ENCODE results near the gene CDC42BPG.
A peak's percentile ranks its signal among the peaks of the same experiment; 100 is the strongest.
"Not testable (repeated sequence)": the region's sequence is repeated elsewhere in the genome, so short reads cannot be mapped to it uniquely, and the experiment has no call there.

The CDC42BPG gene

DNA sequence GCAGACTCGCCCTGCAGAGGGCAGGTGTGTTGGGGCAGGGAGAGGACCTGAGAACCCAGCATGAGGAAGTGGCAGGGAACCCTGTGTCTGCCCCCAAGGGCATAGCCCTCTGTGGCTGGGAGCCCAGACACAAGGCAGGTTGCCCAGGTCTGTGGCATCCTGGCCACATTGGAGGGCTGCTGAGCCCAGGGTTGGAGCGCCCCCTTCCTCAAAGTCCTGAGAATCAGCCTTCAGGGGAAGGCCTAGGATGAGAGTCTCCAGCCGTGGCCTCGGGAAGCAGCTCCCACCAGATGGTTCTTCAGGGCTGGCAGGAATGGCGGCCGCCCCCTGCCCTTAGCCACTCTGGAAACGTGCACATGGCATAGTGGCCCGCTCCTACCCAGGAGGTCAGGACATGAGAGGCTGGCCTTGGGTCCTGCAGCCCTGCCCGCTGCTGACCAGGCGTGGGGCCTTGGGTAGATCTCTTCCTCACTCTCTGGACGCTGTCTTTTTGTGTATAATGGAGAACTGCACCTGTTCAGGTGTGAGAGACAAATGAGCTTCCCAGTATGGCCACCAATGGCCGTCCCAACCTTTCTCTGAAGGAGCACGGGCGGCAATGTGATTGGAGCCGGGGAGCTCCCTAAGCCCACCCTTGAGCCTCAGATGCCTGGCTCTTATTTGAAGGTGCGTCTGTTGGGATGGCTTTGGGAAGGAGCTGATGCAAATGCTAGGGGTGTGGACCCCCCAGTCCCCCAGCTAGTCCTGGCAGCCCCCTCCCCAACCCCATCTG, 4.6 kb upstream of the CDC42BPG start:
- peak; percentile 42 for DNase-seq

DNA sequence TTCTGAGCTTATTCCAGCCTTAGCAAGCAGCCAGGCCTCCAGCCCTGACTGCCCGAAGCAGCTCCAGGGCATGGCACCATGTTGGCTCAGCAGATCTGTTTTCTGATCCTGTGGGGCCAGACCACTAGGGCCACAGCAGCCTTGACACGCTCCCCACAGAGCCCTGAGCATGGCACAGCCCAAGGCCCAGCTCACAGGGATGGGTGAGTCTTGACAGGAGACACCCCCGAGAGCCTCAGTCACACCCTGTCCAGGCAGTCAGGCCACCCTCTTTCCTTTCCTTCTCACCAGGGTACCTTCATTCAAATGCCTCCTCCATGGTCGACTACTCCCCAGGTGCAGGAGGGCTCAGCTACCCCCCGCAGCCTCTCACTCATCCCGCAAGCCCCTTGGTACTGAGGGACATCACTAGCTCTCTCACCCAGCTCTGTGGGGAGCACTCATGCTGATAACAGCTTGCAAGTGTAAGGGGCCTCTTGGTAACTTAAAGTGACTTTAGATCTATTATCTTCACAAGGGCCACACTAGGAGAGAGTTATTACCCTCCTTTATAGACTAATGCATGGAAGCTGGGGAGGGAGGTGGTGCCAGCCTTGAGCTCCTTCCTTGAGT, 3.9 kb upstream of the CDC42BPG start:
- peak; percentile 42 for DNase-seq

DNA sequence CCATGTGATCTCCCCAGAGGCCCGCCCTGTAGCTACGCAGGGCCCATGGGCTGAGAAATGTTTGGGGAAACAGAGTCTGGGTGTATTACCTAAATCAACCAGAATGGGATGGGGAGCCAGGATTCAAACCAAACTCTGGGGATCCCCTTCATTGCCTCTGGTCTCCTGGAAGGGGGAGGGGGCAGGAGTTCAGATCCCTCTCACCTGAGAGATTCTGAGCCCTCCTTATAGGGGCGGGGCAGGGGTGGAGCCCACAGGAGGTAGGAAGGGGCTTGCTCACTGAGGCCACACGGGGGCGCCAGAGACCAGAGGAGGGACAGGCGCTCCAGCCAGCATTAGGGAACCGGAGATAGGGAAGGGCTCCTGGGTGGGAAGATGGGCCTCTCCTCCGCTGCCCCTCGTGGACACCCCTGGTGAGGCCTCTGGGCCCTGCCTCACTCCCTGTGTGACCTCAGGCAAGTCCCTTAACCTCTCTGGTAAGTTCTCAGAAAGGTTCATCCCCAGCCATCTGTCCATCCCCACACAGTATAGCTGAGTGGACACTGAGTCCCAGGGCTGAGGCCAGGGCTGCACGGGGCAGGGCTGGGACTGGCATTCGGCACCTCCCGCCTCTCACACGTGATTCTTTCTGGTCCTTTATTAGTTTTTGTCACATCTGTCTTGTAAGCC, 2.7 kb upstream of the CDC42BPG start:
- peak; percentile 97 for DNase-seq

DNA sequence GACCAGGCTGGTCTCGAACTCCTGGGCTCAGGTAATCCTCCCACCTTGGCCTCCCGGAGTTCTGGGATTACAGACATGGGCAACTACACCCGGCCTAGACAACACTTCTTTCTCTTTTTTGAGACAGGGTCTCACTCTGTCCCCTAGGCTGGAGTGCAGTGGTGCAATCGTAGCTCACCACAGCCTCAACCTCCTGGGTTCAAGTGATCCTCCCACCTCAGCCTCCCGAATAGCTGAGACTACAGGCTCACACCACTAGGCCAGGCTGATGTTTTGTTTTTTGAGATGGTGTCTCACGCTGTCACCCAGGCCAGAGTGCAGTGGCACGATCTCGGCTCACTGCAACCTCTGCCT, 1.3 kb upstream of the CDC42BPG start:
- not testable (repeated sequence) for DNase-seq

DNA sequence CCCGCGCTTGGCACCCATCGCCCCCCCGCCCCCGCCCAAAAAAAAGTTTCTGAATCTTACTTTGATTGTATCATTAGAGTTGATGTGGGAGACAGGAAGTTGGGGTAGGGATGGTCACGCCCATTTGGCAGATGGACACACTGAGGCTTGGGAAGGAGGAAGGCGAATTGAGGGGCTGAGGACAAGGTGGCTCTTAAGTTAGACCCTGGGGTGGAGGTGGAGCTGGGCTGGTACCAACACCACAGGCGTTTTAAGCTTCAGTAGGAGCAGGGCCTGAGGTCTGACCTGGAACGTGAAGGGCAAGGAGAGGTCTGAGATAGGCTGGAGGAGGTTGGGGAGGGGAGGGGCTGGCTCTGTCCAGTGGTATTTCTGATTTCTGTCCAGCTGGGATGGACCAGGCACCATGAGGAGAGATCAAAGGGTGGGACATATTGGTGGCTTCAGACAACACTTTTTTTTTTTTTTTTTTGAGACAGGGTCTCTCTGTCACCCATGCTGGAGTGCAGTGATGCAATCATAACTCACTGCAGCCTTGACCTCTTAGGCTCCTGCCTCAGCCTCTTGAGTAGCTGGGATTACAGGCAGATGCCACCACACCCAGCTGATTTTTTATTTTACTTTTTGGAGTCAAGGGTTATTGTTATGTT, 799 bp upstream of the CDC42BPG start:
- DNase-seq, result peak; percentile 40

DNA sequence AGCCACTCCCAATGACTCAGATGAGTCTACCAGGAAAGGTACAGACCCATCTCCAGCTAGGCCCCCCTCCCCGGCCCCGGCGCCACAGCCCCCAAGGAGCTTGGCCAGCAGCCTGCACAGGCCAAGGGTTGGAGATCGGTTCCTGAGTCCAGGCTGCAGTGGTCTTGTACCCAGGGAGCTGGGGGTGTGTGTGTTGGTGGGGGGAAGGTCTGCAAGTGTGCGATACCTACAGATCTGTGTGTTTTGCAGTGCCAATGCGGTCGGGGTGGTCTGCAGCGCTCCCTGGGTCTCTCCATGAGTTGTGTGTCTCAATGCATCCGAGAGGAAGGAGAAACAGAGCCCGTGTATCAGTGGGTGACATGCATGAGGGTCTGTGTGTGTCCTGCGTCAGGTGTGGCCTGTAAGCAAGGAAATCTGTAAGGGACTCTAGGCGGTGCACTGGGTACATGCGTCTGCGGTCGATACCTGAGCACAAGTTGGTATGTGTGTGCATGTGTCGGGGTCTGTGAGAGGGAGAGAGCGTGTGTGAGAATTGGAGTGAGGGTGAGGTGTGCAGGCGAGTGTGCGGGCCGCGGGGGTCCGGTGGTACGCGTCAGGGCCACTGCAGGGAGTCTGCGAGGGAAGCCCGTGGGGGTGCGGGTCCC, 645 bp downstream of the CDC42BPG start:
- no peak for DNase-seq

DNA sequence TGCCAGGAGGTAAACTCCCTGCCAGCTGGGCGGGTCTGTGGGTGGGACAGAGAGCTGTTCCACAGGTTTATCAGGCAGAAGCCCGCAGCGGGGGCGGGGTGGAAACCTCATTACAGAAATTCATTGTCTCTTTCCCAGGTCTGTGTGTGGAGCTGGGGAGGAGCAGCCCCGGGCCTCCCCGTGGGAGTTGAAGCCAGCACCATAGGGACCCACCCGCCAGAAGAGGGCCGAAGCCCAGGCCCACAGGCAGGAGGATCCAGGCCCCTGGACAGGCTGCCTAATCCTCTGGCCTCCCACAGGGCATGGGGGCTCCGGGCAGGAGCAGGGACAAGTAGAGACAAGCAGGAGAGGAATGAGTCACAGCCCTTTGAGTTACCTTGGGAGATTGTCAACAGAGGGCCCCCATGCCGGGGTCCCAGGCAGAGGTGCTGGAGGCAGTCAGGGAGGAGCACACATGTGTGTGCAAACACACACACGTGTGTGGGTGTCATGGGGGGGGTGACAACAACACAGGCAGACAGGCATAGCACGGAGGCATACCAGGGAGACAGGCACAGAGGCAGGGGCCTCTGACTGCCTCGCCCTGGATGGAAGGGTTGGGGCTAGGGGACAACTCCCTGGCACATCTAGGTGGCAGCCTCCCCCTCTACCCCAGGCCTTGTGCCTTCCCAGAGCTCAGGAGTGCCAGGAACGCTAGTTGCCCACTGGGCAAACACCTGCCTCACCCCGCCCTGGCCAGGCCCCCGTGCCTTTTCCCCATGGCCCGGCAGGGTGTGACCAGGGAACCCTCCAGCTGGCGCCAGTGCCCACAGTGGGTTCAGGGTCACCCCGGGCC, 1.4 kb downstream of the CDC42BPG start:
- DNase-seq, result no peak

DNA sequence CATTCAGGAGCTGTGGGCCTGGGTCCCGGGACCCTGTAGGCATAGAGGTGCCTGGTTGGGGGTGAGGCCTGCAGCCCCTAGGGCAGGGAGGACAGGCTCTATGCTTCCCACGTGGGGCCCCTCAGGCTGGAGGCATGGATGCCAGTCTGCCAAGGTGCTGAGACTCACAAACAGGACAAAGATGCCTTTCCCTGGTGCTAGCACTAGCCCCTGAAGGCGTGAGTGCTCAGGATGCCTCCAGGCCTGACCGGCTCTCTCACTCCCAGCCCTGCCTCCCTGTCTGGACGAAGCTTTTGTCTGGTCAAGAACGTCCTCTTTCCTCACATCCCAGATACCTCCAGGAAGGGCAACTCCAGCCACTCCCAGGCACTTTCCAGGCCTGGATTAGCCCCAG, 2.1 kb downstream of the CDC42BPG start:
- no peak for DNase-seq

DNA sequence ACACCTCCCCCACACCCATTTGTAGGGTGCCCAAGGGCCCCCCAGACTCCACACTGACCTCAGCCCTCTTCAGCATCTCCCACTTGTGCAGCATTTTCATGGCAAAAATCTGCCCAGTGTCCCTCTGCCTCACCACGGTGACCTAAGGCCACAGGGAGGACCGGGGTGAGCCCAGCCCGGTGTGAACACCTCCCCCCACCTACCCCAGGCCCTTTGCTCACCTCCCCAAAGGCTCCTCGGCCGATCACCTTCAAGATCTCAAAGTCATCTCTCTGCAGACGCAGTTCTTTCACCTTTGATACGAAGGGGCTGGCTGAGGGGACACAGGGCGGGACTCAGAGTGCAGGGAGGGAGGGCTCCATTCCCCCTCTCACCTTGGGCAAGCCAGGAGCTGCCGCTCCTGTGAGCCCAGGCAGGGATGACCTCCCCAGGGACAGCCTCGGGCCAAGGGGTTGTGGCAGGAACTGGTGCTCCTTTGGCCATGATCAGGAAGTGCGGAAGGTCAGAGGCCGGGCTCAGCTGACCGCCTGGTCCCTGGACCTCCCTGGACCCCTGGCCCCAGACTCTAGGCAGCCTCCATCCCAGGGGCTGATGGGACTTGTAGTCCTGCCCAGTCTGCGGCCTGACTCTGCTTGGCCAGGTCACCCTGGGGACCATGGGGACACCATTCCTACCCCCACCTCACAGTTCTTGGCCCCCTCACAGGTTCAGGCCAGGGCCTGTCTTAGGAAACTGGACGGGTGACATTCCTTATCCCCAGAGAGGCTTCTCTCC, 2.7 kb downstream of the CDC42BPG start:
- DNase-seq, result no peak

DNA sequence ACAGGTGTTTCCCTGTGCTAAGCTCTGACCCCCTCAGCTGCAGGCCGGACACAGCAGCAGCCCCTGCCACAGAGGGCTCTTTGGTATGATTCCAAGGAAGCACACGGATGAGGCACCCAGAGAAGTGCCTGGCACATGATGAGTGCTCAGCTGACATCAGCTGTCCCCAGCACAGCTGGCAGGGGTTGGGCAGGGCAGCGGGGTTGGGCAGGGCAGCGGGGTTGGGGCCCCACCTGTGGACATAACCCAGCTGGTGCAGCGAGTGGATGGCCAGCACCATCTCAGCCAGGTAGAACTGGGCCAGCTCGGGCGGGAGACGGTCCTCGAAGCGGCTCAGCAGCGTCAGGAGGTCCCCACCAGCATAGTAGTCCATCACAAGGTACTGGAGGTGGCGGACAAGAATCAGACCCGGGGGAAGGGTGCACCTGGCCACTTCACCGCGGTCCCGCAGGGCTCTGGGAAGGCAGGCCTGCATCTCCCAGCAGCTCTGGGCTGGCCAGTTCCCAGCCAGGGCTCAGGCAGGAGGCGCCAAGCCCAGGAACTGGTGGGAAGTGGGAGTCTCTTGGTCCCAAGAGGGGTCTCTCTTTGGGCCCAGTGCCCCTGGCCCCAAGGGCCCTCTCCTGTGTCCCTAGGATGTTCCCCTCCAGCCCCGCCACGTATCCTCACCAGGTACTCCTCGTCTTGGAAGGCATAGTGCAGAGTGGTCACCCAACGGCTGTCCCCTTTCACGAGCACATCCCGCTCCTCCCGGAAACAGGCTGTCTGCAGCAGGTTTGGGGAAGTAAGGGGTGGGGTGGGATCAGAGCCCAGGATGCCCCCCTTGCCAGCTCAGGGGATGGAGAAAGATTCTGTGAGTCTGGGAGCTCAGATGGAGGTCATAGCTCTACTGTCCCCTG, 4.3 kb downstream of the CDC42BPG start:
- DNase-seq, result no peak

DNA sequence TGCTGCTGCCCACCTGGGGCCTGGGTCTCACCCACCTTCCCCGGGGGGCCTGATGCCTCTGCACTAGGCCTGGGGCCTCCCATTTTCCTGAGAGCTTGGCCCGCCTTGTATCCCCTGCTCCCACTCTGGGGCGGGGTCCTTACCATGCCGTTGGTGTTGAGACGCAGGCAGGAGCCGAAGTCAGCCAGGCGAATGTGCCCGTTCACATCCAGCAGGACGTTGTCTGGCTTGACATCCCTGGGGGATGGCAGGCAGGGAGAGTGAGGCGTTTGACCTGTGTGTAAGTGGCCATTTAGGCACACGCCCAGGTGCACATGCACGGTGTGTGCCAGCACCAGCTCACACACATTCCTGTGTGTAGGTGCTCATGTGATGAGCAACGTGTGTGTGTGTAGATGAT, 5.1 kb downstream of the CDC42BPG start:
- DNase-seq, result no peak

DNA sequence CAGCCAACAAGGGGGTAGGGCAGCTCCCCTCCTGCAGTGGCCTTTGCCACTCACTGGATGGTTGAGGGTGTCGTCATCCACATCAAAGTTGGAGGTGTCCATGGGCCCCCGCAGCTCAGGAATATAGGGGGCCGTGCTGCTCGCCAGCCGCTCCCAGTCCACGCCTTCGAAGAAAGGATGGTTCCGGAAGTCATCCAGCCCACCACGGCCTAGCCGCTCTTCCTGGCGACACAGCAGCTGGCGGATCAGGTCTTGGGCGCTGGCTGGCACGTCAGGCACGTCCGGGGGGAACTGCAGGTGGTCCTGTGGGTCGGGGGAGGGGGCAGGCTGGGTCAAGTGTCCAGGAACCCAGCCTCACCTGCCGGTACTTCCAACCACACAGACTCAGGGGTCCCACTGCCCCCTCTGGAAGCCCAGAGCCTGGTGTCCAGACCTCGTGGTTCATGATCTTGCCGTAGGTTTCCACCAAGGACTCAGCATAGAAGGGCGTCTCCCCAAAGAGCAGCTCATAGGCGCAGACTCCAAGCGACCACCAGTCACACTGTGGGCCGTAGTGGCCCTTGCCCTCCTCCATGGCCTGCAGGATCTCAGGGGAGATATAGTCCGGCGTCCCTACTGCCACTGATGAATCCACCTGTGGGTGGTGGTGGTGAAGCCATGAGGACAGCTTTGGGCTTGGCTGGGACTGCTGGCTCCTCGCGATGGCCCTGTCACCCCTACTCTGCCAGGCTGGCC, 5.7 kb downstream of the CDC42BPG start:
- DNase-seq, result no peak

DNA sequence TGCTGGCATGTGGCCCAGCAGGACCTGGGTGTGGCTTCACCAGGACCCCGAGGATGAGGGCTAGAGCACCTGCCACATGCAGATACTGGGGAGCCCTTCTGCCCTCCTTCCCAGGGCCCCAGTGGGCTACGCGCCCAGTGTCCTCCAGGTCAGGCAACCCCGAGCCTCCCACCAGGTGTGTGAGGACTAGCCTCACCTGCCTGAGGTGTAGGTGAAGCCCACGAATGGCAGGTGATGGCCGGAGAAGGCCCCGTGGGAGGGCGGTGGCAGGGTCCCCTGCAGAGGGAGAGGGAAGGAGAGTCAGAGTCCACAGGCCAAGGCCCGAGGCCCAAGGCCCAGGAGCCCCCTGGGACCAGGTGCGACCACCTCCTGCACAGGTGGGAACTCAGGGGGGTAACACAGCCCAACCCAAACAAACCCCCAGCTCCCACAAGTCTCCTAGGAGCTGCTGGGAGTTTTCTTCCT, 6.5 kb downstream of the CDC42BPG start:
- DNase-seq, result no peak

DNA sequence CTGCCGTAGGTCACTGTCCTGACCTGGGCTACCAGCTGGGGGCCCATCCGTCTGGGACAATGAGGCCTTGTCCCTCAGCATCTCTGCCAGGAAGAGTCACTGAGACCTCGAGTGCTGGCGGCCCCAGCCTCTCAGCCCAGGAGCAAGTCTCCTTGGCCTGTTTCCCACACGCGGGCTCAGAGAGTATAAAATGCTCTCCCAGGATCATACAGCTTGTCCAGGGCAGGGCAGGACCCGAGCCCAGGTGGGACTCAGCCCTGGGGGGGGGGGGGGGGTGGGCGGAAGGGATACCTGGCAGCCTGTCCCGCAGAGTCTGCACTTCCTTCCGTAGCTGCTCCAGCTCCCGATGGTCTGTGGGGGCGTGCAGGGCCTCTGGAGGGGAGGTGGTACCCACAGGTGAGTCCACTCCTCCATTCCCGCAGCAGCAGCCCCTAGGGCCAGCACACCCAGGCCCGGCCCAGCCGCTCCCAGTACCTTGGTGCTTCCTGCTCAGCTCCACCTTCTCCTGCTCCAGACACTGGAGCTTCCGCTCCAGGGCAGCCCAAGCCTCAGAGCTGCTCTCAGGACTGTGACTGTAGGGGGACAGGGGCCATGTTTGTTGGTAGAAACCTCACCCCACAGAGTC, 7.9 kb downstream of the CDC42BPG start:
- DNase-seq, result no peak

DNA sequence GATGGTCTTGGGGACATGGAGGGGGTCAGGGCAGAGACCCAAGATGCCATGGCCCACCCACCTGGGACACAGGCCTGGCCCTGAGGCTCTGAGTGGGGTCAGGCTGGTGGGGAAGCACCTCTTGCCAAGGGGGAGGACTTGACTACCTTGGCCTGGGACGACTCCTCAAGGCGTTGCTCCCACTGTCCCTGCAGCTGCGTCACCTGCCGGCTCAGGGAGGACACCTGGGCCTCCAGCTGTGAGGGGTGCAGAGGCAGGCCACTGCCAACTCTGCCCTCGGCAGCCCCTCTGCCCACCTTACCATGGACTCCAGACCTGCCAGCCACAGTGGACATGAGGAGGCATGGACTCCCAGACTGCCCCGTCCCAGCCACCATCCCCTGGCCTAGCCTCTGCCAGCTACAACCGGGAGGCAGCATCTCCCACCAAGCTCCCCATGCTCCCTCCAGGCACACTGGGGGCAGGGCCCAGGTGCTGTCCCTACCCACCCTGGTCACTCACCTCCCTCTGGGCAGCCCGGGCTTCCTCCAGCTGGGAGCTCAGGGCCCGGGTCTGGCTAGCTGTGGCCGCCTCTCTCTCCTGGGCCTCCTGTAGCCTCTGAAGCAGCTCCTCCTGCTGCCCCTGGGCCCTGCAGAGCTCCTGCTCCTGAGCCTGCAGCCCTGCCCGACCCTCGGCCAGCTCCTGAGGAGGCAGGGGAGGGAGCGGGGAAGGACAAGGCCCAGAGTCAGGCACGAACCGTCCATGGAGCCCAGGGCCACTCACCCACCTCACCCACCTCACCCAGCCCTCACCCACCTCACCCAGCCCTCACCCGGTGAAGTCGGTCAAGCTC, 8.6 kb downstream of the CDC42BPG start:
- no peak for DNase-seq

DNA sequence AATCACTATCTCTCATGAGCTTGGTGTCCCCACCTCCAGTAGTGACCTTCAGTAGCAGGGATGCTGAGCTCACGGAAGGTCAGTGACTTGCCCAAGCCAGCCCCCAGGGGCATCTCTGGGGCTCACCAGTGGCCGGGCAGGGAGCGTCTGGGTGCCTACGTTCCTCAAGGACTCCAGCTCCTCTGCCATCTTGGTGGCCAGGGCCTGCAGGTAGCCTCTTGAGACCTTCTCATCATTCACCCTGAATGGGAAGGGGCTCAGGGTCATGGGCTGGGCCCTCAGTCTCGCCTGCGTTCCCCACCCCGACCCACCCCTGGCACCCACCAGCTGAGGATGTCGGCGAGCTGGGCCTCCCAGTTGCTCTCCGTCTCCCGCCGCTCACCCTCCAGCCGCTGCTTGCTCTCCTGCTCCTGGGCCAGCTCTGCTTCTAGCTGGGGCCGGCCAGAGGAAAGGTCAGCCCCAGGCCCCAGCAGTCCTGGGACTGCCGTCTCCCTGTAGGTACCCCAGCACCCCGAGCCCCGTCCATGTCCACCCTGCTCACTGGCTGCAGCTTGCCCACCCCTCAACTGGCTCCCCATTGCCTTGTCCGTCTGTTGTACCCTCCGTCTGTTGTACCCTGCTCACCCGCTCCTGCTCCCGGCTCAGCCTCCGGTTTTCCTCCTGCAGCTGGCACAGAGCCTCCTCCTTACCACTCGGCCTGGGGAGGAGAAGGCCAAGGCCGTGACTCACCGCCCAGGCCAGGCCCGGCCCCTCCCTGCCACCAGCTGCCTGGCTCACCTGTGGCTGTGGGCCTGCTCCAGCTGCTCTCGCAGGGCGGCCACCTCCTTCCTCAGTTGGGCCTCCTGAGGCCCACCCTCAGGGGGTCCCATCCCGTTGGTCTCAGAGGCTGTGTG, 9.5 kb downstream of the CDC42BPG start:
- DNase-seq, result no peak
